Epithelial cell of esophagus (primary cell): ENCODE measurements around the gene SRL.

Experiments used
- DNase-seq: peaks from one replicate; pipeline ENCODE4 v3.0.0; 2010; ENCODE audit warnings: low read depth
- H3K4me3 ChIP-seq: 2 replicates; pipeline ENCODE4 v1.5.1; 2011; ENCODE audit warnings: mild to moderate bottlenecking, low read length, control low read depth
- CTCF ChIP-seq: IDR thresholded peaks from 2 replicates; pipeline ENCODE4 v1.5.1; 2011; ENCODE audit warnings: low read depth, mild to moderate bottlenecking, low read length, control low read depth, inconsistent platforms; ENCODE audit not compliant: insufficient read depth; ENCODE audit errors: missing control alignments

Gene SRL

GRCh38 chr16:4226251-4227039 is 15.4 kb downstream of the SRL start:
- DNase-seq, result no peak
- no peak for TF ChIP-seq CTCF
- H3K4me3 ChIP-seq, result no peak overlapping the region

GRCh38 chr16:4225075-4225474 is 16.8 kb downstream of the SRL start:
- DNase-seq, result no peak
- TF ChIP-seq CTCF, result no peak
- no peak overlapping the region for H3K4me3 ChIP-seq

- no peak for TF ChIP-seq CTCF
- no peak overlapping the region for H3K4me3 ChIP-seq
- no peak for DNase-seq
Measured at GRCh38 chr16:4220358-4220757, 21.5 kb downstream of the SRL start.

- no peak for DNase-seq
- H3K4me3 ChIP-seq, result no peak overlapping the region
- no peak for TF ChIP-seq CTCF
Measured at GRCh38 chr16:4218202-4218601, 23.7 kb downstream of the SRL start.

- TF ChIP-seq CTCF, result no peak
- no peak for DNase-seq
- no peak overlapping the region for H3K4me3 ChIP-seq
Measured at GRCh38 chr16:4217204-4218131, 24.4 kb downstream of the SRL start.

GRCh38 chr16:4216596-4216995 is 25.3 kb downstream of the SRL start:
- TF ChIP-seq CTCF, result no peak
- DNase-seq, result no peak
- H3K4me3 ChIP-seq, result no peak overlapping the region
